Esophagus (tissue), 2 donors: ENCODE measurements around the gene METRN. TPM values are rescaled to one million over a fixed set of nuclear protein-coding genes. Genes with fewer than 3 reads are reported as not detected.
A peak's percentile ranks its signal among the peaks of the same experiment; 100 is the strongest.

Source experiments
- H3K27ac ChIP-seq, 2 donors: one replicate each; pipeline ENCODE4 v1.5.1; 2013; ENCODE audit warnings: low read depth in 2 of 2, mild to moderate bottlenecking in 2 of 2, inconsistent platforms in 1 of 2, low read length in 1 of 2, moderate library complexity in 1 of 2
- H3K27me3 ChIP-seq, 2 donors: one replicate each; pipeline ENCODE4 v1.6.1; 2013; ENCODE audit warnings: low read length in 2 of 2, control low read depth in 1 of 2, mild to moderate bottlenecking in 1 of 2; ENCODE audit not compliant: insufficient read depth in 2 of 2, control insufficient read depth in 1 of 2
- H3K36me3 ChIP-seq, 2 donors: one replicate each; pipeline ENCODE4 v1.6.1; 2013; ENCODE audit warnings: low read length in 1 of 2; ENCODE audit not compliant: control insufficient read depth in 2 of 2, insufficient read depth in 2 of 2
- H3K4me1 ChIP-seq, 2 donors: one replicate each; pipeline ENCODE4 v1.6.1; 2013; ENCODE audit warnings: low read length in 1 of 2; ENCODE audit not compliant: control insufficient read depth in 2 of 2, insufficient read depth in 2 of 2
- H3K4me3 ChIP-seq, 2 donors: one replicate each; pipeline ENCODE4 v1.5.1; 2013; ENCODE audit warnings: low read length in 2 of 2, mild to moderate bottlenecking in 2 of 2, low read depth in 1 of 2, moderate library complexity in 1 of 2
- H3K9me3 ChIP-seq, 2 donors: one replicate each; pipeline ENCODE4 v1.6.1; 2013; ENCODE audit warnings: mild to moderate bottlenecking in 2 of 2, low read depth in 1 of 2, low read length in 1 of 2, moderate library complexity in 1 of 2; ENCODE audit not compliant: control insufficient read depth in 2 of 2, insufficient read depth in 1 of 2
- WGBS, 2 donors: extraction: QIAGEN DNeasy Blood & Tissue Kit; methylation state at CpG; one replicate each; pipeline ENCODE4 v1.1.7; 2013; 5-methylcytosine and 5-hydroxymethylcytosine counted together
- polyA plus RNA-seq, 2 donors: library from polyadenylated mRNA; stranded (reverse); fragments of 200-250 nt; gene quantifications; one replicate each; pipeline ENCODE4 v1.2.3, GENCODE V29; 2013
- donor health status: healthy with polysubstance abuse.
- donor health status: Bipolar disorder and iron deficiency.

The METRN gene
- polyA plus RNA-seq, 2 donors: 6.5 to 11.5 TPM

- Histone ChIP-seq H3K4me1 (peaks cover 14 to 38% of the 10 kb centered on the region in 2 donors), H3K27me3 (no peaks in the 10 kb centered on the region), H3K36me3 (peaks cover 20 to 48% of the 10 kb centered on the region in 2 donors), H3K27ac (no peak overlapping the region), H3K4me3 (no peak overlapping the region), H3K9me3 (no peaks in the 10 kb centered on the region)
- 93 to 94% methylated on average over 19 of the region's 19 CpGs for WGBS, 2 donors
Measured at GRCh38 chr16:672371-672770, 42.5 kb upstream of the METRN start.

GRCh38 chr16:672851-673250 lies 42.1 kb upstream of the METRN start:
- Histone ChIP-seq H3K4me3 (no peak overlapping the region), H3K9me3 (no peaks in the 10 kb centered on the region), H3K36me3 (peaks cover 20 to 48% of the 10 kb centered on the region in 2 donors), H3K4me1 (peaks cover 13 to 40% of the 10 kb centered on the region in 2 donors), H3K27ac (no peak overlapping the region), H3K27me3 (no peaks in the 10 kb centered on the region)
- WGBS, 2 donors: 89 to 94% methylated on average over 21 of the region's 21 CpGs

- Histone ChIP-seq H3K4me1 (peaks cover 13 to 43% of the 10 kb centered on the region in 2 donors), H3K27ac (no peak overlapping the region), H3K9me3 (no peaks in the 10 kb centered on the region), H3K4me3 (no peak overlapping the region), H3K27me3 (no peaks in the 10 kb centered on the region), H3K36me3 (peaks cover 20 to 48% of the 10 kb centered on the region in 2 donors)
- WGBS, 2 donors: 82 to 84% methylated on average over 18 of the region's 18 CpGs
Measured at GRCh38 chr16:673399-673991, 41.4 kb upstream of the METRN start.

GRCh38 chr16:674214-674881 lies 40.6 kb upstream of the METRN start:
- H3K27ac ChIP-seq: no peak overlapping the region
- WGBS, 2 donors: 78 to 83% methylated on average over 19 to 22 of the region's 22 CpGs
- no peaks in the 10 kb centered on the region for H3K9me3 ChIP-seq
- peaks cover 20 to 46% of the 10 kb centered on the region in 2 donors for H3K36me3 ChIP-seq
- H3K27me3 ChIP-seq: no peaks in the 10 kb centered on the region
- peaks cover 6 to 44% of the 10 kb centered on the region in 2 donors for H3K4me1 ChIP-seq
- H3K4me3 ChIP-seq: no peak overlapping the region

DNA sequence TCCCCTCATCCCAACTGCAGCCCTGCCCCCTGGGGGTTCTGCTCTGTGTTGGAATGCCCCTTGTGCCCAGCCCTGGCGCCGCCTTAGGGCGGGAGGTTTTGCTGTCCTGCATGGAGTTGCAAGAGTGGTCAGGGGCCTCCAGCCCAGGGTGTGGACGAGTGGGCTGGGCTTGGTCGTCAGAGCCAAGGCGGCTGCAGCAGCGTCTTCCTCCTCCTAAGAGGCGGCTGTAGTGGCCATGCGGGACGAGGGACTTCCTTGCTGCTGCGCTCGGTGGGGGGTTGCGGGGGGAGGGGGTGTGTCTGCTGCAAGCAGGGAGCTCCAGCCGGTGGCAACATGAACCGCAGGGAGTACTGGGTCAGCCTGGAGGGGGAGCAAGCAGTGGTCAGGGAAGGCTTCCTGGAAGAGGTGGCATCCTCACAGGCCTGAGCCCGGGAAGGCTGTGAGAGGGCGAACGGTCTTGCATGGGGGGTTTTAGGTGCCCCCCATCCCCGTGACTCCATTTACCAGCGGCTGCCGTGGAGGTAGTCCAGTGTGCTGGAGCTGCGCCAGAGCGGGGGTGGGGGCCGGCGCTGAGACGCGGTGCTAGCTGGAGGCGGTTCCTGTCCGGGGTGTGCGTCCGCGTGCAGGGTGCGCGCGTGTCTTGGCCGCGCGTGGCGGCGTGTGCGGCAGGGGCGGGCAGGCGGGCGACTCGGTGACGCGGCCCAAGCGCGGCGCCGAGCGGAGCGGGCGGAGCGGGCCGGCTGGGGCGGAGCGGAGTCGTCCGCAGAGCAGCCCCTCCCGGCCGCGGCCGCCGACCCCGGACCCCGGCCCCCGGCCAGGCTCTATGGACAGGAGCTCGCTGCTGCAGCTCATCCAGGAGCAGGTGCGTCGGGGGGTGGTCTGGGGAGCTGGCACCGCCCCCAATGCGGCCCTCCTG lies 39.7 kb upstream of the METRN start, which contains the start of gene RHBDL1:
TSS of gene RHBDL1 (plus strand) at position 704 of the 916 bp plus-strand sequence. CDS start at position 824, 120 bp downstream.
- peak within 1 kb of the TSS in 1 of 2 donors; percentile 45 for H3K27ac ChIP-seq
- peak within 1 kb of the TSS; percentile 10 to 27 for H3K4me3 ChIP-seq
- no peaks in the 10 kb centered on the region for H3K9me3 ChIP-seq
- H3K36me3 ChIP-seq: peaks cover 18 to 39% of the 10 kb centered on the region in 2 donors
- 9 to 12% methylated on average over 38 to 73 of the region's 73 CpGs for WGBS, 2 donors
- peaks cover 6 to 46% of the 10 kb centered on the region in 2 donors for H3K4me1 ChIP-seq
- H3K27me3 ChIP-seq: no peaks in the 10 kb centered on the region

- Histone ChIP-seq H3K9me3 (no peaks in the 10 kb centered on the region), H3K27ac (no peak overlapping the region), H3K4me1 (peaks cover 9 to 48% of the 10 kb centered on the region in 2 donors), H3K4me3 (peak overlapping the region in 1 of 2 donors; percentile 10), H3K36me3 (peaks cover 15 to 31% of the 10 kb centered on the region in 2 donors), H3K27me3 (no peaks in the 10 kb centered on the region)
- 36 to 41% methylated on average over 22 to 25 of the region's 25 CpGs for WGBS, 2 donors
Measured at GRCh38 chr16:675884-676564, 38.9 kb upstream of the METRN start.

DNA sequence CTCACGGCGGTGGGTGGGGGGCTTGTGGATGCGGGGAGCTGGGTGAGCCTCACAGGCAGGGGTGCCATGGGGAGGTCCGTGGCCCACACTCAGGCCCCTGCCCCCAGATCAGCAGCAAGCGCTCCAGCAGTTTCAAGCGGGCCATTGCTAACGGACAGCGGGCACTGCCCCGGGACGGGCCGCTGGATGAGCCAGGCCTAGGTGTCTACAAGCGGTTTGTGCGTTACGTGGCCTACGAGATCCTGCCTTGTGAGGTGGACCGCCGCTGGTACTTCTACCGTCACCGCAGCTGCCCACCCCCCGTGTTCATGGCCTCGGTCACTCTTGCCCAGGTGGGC lies 38.4 kb upstream of the METRN start:
- H3K36me3 ChIP-seq: peaks cover 10 to 32% of the 10 kb centered on the region in 2 donors
- H3K27ac ChIP-seq: peak overlapping the region; percentile 12 to 45
- H3K4me1 ChIP-seq: peaks cover 14 to 54% of the 10 kb centered on the region in 2 donors
- WGBS, 2 donors: 53 to 68% methylated on average over 20 to 21 of the region's 21 CpGs
- no peaks in the 10 kb centered on the region for H3K27me3 ChIP-seq
- no peak overlapping the region for H3K4me3 ChIP-seq
- H3K9me3 ChIP-seq: no peaks in the 10 kb centered on the region

DNA sequence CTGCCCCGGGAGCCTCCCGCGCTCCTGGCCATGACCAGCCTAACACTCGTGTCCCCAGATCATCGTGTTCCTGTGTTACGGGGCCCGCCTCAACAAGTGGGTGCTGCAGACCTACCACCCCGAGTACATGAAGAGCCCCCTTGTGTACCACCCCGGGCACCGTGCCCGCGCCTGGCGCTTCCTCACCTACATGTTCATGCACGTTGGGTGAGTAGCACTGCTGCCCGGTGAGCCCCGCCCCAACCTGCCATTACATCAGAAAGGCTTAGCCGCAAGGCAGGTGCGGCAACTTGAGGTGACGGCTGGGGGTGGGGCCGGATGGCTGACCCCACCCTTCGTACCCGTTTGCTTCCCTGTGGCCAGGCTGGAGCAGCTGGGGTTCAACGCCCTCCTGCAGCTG lies 38.0 kb upstream of the METRN start:
- WGBS, 2 donors: 41 to 46% methylated on average over 23 of the region's 23 CpGs
- H3K4me3 ChIP-seq: no peak overlapping the region
- H3K27ac ChIP-seq: peak overlapping the region; percentile 12 to 45
- peaks cover 6 to 33% of the 10 kb centered on the region in 2 donors for H3K36me3 ChIP-seq
- H3K9me3 ChIP-seq: no peaks in the 10 kb centered on the region
- peaks cover 18 to 57% of the 10 kb centered on the region in 2 donors for H3K4me1 ChIP-seq
- H3K27me3 ChIP-seq: no peaks in the 10 kb centered on the region
